GM10266 (cell line): ENCODE data around the gene LDB2.
"Not testable (repeated sequence)": the region's sequence is repeated elsewhere in the genome, so short reads cannot be mapped to it uniquely, and the experiment has no call there.

Source experiments
- DNase-seq: peaks from one replicate; pipeline ENCODE4 v3.0.0; 2012; ENCODE audit errors: extremely low spot score
- TF ChIP-seq, protein P1 (sequence below): IDR thresholded peaks from 2 replicates; pipeline ENCODE4 v1.5.1; 2012; ENCODE audit warnings: mild to moderate bottlenecking, low read depth; ENCODE audit not compliant: control insufficient read depth, insufficient read depth; ENCODE audit errors: missing control alignments

Gene LDB2

DNA sequence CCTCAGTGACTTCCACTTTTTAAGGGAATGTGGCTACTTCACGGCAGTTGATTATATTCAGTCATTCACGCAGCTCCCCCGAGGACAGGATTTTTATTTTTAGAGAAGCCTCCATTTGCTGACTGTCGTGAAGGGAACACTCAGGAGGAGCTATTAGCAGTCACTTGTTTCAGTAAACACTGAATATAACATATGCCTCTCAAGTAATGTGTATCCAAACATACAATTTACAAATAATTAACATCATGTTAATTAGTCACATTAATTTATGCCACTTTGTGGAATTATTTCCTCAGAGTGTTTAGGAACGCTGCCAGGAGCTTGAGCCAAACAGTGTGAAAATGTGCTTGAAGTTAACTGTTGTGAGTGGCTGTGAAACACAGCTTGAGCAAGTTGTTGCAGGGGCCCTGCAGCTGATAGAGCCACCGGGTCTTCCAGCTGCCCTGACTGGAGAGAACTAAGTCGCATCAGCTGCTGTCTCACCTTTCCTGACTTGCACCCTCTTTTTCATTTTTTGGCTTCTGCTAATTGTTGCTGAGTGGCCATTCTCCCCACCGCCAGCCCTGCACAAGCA, 245.6 kb downstream of the LDB2 start:
- no peak for DNase-seq
- TF ChIP-seq, protein P1, sequence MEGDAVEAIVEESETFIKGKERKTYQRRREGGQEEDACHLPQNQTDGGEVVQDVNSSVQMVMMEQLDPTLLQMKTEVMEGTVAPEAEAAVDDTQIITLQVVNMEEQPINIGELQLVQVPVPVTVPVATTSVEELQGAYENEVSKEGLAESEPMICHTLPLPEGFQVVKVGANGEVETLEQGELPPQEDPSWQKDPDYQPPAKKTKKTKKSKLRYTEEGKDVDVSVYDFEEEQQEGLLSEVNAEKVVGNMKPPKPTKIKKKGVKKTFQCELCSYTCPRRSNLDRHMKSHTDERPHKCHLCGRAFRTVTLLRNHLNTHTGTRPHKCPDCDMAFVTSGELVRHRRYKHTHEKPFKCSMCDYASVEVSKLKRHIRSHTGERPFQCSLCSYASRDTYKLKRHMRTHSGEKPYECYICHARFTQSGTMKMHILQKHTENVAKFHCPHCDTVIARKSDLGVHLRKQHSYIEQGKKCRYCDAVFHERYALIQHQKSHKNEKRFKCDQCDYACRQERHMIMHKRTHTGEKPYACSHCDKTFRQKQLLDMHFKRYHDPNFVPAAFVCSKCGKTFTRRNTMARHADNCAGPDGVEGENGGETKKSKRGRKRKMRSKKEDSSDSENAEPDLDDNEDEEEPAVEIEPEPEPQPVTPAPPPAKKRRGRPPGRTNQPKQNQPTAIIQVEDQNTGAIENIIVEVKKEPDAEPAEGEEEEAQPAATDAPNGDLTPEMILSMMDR: no peak

DNA sequence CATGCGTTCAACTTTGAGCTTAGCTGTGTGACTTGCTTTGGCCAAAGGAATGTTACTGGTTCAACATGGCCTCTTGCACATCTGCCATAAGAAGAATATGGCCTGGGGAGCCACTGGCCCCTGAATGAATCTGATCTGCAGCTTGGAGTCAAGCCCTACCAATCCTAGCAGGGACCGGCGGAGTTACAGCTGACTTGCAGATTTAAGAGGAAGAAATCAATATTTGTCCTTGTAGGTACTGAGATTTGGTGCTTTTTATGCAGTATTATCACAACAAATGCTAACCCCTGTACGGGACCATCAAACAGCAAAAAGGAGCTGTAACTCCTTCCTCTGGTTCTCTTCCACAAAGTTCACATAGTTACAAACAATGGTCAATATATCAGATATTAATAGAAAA, 252.0 kb downstream of the LDB2 start:
- no peak for DNase-seq
- TF ChIP-seq, protein P1: no peak

DNA sequence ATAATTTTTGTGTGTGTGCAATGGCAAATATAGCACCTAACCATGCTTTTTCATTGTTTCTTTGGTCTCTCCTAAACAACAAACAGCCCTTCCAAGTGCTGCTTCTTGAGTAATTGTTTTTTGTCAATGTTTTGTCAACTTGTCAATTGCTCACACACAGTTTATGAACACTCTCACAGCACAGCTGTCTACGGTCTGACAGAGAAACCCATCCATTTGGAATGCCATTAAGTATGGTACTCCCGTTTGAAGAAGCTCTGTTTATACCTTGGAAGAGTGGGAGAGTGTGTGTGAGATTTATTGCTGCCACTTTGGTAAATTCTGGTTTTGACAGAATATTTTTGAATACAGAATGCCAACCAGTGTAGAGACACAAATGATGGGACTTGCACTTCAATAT, 254.6 kb downstream of the LDB2 start:
- no peak for DNase-seq
- TF ChIP-seq, protein P1: no peak

DNA sequence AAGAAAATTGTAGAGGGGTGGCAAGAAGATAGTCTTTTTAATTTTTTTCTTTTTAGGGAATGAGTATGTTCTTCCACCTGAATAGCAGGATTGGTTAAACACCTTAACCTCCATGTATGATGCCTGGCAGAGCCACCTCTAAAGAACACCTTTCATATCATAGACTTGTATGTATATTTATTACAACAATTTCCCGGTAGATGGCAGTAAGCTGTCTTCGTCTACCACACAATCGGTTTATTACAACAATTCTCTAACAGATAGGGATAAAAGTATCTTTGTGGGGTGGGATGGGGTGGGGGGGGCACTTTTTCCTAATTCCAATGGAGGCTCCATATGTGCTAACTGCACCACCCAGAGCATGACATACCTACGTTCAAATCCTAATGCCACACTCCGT, 255.5 kb downstream of the LDB2 start:
- no peak for DNase-seq
- TF ChIP-seq, protein P1: no peak

DNA sequence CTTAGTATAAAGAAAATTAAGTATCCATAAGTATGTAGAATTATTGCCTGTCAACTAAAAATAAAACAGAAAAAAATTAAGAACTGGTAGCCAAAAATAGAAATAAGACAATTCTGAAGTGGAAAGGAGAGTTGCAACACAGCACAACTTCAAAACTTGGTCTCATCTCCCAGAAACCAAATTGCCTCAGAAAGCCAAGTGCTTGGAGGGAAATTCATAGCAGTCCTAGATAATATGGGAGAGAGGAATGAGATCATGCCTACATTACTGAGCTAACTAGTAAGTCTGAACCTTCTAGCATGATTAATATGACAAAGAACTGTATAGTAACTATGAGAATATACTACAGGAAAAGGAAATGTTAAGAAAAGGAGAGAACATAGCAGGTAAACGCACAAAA, 256.5 kb downstream of the LDB2 start:
- no peak for DNase-seq
- TF ChIP-seq, protein P1: no peak

DNA sequence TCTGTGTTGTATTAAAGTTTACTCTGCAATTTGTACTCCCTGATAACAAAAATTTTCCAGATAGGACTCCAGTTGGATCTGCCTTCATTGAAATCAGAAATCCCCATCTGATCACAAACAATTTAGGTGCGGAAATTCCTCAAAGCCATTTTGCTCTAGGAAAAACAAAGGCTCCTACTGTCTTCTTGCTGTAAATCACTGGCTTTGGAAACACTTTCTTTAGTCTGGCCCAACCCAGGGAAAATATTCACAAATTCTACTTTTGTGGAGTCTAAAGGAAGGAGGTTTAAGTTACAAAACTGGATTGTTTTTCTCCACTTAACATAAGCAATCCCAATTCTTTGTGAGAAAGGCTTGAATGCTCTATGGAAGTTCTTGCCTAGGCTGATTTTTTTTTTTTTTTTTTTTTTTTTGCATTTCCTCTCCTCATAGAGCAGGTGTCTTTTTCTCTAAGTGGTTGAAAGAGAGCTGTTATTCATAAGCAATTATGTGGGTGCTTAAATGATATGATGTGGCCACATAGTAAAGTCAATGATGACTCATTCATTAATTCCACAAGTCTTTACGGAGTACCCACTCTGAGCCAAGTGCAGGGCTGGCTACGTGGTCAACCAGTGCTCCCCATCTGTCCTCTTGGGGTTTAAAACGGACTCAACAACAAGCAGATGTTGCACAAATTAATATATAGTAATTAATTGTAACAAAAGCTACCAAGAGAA, 261.4 kb downstream of the LDB2 start:
- no peak for DNase-seq
- TF ChIP-seq, protein P1: no peak

DNA sequence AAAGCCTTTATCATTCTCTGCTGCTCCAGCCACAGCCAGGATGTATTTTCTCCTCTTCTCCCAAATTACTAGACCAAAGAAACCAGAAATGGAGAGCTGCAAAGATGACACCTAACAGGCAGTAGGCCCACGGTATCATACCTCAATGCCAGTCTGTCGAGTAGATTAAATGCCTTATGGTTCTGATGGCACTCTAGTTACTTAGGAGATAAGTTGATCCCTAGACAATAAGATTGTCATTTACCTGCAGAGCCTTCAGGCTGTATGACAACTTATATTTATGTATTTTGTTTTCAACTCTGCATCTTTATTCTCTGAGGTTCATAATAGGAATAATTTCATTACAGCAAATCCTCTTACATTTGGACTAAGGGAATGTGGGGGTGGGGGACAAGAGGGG, 262.1 kb downstream of the LDB2 start:
- DNase-seq: no peak
- TF ChIP-seq, protein P1: no peak

DNA sequence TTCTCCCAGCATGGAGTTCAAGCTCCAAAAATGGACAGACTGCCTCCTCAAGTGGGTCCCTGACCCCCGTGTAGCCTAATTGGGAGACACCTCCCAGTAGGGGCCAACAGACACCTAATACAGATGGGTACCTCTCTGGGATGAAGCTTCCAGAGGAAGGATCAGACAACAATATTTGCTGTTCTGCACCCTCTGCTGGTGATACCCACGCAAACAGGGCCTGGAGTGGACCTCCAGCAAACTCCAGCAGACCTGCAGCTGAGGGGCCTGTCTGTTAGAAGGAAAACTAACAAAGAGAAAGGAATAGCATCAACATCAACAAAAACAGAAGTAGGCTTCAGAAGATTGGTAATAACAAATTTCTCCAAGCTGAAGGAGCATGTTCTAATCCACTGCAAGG, 269.2 kb downstream of the LDB2 start:
- not testable (repeated sequence) for DNase-seq

DNA sequence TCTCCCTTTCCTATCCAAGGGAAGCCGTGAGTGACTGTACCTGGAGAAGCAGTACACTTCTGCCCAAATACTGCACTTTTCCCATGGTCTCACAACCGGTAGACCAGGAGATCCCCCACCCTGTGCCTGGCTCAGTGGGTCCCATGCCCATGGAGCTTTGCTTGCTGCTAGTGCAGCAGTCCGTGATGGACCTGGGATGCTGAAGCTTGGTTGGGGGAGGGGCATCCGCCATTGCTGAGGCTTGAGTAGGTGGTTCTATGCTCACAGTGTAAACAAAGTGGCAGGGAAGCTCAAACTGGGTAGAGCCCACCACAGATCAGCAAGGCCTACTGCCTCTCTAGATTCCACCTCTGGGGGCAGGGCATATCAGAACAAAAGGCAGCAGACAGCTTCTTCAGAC, 269.6 kb downstream of the LDB2 start:
- DNase-seq: not testable (repeated sequence)
